Measurements from ENCODE around the gene XPNPEP2. TPM values are rescaled to one million over a fixed set of nuclear protein-coding genes. Genes with fewer than 3 reads are reported as not detected.
"Not testable (repeated sequence)": the region's sequence is repeated elsewhere in the genome, so short reads cannot be mapped to it uniquely, and the experiment has no call there.

Gene XPNPEP2
- total and polyA plus RNA-seq, 4 donors, result 0.26 to 24.8 (median 4.4) TPM

DNA sequence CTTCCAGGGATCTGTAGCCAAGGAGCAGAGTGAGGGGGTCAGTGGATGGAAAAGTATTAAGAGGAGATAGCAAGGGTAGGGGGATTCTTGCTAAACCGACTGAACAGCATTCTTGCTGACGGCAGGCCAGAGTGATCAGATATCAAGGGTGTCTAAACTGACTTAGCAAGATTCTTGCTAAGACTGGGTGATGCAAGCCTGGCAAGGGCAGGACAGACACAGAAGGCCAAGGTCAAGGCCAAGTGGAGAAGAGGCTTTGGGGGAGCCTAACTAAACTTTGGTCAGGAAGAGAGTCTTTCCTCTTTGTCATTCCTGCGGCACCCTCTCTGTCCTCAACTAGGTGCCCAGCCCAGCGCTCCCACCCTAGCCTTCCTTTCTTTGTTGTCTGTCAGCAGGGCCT is 799 bp downstream of the XPNPEP2 start:
- WGBS, 2 donors, result 93 to 97% methylated on average over 4 of the region's 4 CpGs
- Histone ChIP-seq H3K9me3 (ENCODE audit: control insufficient read depth, low read length) (no peaks in the 10 kb centered on the region), H3K36me3 (ENCODE audit: control insufficient read depth in 1 of 2, insufficient read depth in 2 of 2, low read length in 1 of 2) (no peaks in the 10 kb centered on the region), H3K4me1 (ENCODE audit: control insufficient read depth in 1 of 2, insufficient read depth in 2 of 2, low read length in 2 of 2) (no peaks in the 10 kb centered on the region), H3K4me3 (ENCODE audit: low read length in 2 of 2) (no peak overlapping the region), H3K27ac (ENCODE audit: low read depth in 1 of 2, low read length in 2 of 2) (no peak overlapping the region), H3K27me3 (ENCODE audit: control insufficient read depth in 1 of 2, insufficient read depth in 2 of 2, low read length in 1 of 2) (no peaks in the 10 kb centered on the region)
- DNase-seq (no peak), ATAC-seq (ENCODE audit: low FRiP score) (no peak)
- intact Hi-C loops (cut with DNase I), result no loop called here

DNA sequence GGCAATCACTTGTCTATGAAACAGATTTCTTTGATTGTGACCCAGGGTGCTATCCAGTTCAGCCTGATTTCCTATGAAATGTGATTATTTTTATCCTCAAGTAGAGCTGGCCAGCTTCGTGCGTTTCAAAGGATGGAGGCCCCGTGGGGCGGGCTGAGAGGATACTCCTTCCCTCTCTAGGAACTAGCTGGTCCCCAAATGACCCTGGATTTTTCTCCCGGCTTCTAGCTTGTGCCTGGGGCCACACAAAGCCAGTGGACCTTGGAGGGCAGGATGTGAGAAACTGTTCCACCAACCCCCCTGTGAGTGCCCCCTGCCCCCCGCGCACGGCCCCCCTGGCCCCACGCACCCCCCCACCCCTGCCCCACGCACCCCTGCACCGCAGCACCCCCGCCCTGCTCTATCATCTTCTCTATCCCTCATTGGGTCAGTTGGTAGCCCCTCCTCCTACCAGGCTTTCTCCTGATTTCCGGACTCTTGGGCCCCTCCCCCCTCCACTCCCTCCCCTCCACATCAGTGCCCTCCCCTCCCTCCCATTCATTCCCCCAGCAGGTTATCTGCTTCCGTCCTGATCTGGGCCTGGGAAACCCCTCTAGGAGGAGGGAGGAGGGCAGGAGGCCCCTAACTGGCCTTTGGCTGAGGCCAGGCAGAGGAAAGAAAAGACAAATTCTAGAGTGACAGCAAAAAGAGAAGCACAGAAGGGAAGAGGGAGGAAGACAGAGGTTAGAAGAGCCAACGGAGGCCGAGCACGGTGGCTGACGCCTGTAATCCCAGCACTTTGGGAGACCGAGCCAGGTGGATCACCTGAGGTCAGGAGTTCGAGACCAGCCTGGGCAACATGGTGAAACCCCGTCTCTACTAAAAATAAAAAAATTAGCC is 3.3 kb downstream of the XPNPEP2 start:
- H3K9me3 ChIP-seq (ENCODE audit: control insufficient read depth, low read length), result no peaks in the 10 kb centered on the region
- WGBS, 2 donors, result 55 to 61% methylated on average over 16 to 21 of the region's 21 CpGs
- H3K27ac ChIP-seq (ENCODE audit: low read depth in 1 of 2, low read length in 2 of 2), result no peak overlapping the region
- intact Hi-C loops (cut with DNase I), result loop anchor here in 1 of 2 donors (10.0 kb wide), 1 partner anchor 83 kb away; no protein-coding TSS in a partner anchor
- DNase-seq (no peak), ATAC-seq (ENCODE audit: low FRiP score) (no peak)
- H3K4me1 ChIP-seq (ENCODE audit: control insufficient read depth in 1 of 2, insufficient read depth in 2 of 2, low read length in 2 of 2), result no peaks in the 10 kb centered on the region
- H3K4me3 ChIP-seq (ENCODE audit: low read length in 2 of 2), result no peak overlapping the region
- H3K36me3 ChIP-seq (ENCODE audit: control insufficient read depth in 1 of 2, insufficient read depth in 2 of 2, low read length in 1 of 2), result no peaks in the 10 kb centered on the region
- no peaks in the 10 kb centered on the region for H3K27me3 ChIP-seq (ENCODE audit: control insufficient read depth in 1 of 2, insufficient read depth in 2 of 2, low read length in 1 of 2)

GRCh38 chrX:129742759-129743152 is 4.0 kb downstream of the XPNPEP2 start:
- not testable (repeated sequence) for H3K36me3 ChIP-seq (ENCODE audit: control insufficient read depth in 1 of 2, insufficient read depth in 2 of 2, low read length in 1 of 2); H3K27ac ChIP-seq (ENCODE audit: low read depth in 1 of 2, low read length in 2 of 2); H3K4me1 ChIP-seq (ENCODE audit: control insufficient read depth in 1 of 2, insufficient read depth in 2 of 2, low read length in 2 of 2); H3K4me3 ChIP-seq (ENCODE audit: low read length in 2 of 2); DNase-seq; ATAC-seq (ENCODE audit: low FRiP score); H3K27me3 ChIP-seq (ENCODE audit: control insufficient read depth in 1 of 2, insufficient read depth in 2 of 2, low read length in 1 of 2); H3K9me3 ChIP-seq (ENCODE audit: control insufficient read depth, low read length)
- WGBS, 2 donors, result 57 to 75% methylated on average over 6 of the region's 6 CpGs
- intact Hi-C loops (cut with DNase I), result loop anchor here in 1 of 2 donors (10.0 kb wide), 1 partner anchor 82 kb away; no protein-coding TSS in a partner anchor

- DNase-seq (no peak), ATAC-seq (ENCODE audit: low FRiP score) (no peak)
- WGBS, 2 donors, result 81 to 85% methylated on average over 4 of the region's 4 CpGs
- H3K4me3 ChIP-seq (ENCODE audit: low read length in 2 of 2), result no peak overlapping the region
- H3K27me3 ChIP-seq (ENCODE audit: control insufficient read depth in 1 of 2, insufficient read depth in 2 of 2, low read length in 1 of 2), result no peaks in the 10 kb centered on the region
- H3K4me1 ChIP-seq (ENCODE audit: control insufficient read depth in 1 of 2, insufficient read depth in 2 of 2, low read length in 2 of 2), result peaks cover 0 to 1% of the 10 kb centered on the region in 2 donors
- intact Hi-C loops (cut with DNase I), result loop anchor here in 1 of 2 donors (10.0 kb wide), 1 partner anchor 81 kb away; no protein-coding TSS in a partner anchor
- H3K27ac ChIP-seq (ENCODE audit: low read depth in 1 of 2, low read length in 2 of 2), result no peak overlapping the region
- no peaks in the 10 kb centered on the region for H3K9me3 ChIP-seq (ENCODE audit: control insufficient read depth, low read length)
- no peaks in the 10 kb centered on the region for H3K36me3 ChIP-seq (ENCODE audit: control insufficient read depth in 1 of 2, insufficient read depth in 2 of 2, low read length in 1 of 2)
Measured at GRCh38 chrX:129743821-129744220, 5.0 kb downstream of the XPNPEP2 start.

- Histone ChIP-seq H3K9me3 (ENCODE audit: control insufficient read depth, low read length) (no peaks in the 10 kb centered on the region), H3K27me3 (ENCODE audit: control insufficient read depth in 1 of 2, insufficient read depth in 2 of 2, low read length in 1 of 2) (no peaks in the 10 kb centered on the region), H3K4me1 (ENCODE audit: control insufficient read depth in 1 of 2, insufficient read depth in 2 of 2, low read length in 2 of 2) (peaks cover 0 to 1% of the 10 kb centered on the region in 2 donors), H3K4me3 (ENCODE audit: low read length in 2 of 2) (no peak overlapping the region), H3K36me3 (ENCODE audit: control insufficient read depth in 1 of 2, insufficient read depth in 2 of 2, low read length in 1 of 2) (no peaks in the 10 kb centered on the region), H3K27ac (ENCODE audit: low read depth in 1 of 2, low read length in 2 of 2) (no peak overlapping the region)
- DNase-seq (no peak), ATAC-seq (ENCODE audit: low FRiP score) (no peak)
- intact Hi-C loops (cut with DNase I), result loop anchor here in 1 of 2 donors (10.0 kb wide), 1 partner anchor 80 kb away; no protein-coding TSS in a partner anchor
- WGBS, 2 donors, result 77 to 93% methylated on average over 10 of the region's 10 CpGs
Measured at GRCh38 chrX:129744861-129745321, 6.1 kb downstream of the XPNPEP2 start.

DNA sequence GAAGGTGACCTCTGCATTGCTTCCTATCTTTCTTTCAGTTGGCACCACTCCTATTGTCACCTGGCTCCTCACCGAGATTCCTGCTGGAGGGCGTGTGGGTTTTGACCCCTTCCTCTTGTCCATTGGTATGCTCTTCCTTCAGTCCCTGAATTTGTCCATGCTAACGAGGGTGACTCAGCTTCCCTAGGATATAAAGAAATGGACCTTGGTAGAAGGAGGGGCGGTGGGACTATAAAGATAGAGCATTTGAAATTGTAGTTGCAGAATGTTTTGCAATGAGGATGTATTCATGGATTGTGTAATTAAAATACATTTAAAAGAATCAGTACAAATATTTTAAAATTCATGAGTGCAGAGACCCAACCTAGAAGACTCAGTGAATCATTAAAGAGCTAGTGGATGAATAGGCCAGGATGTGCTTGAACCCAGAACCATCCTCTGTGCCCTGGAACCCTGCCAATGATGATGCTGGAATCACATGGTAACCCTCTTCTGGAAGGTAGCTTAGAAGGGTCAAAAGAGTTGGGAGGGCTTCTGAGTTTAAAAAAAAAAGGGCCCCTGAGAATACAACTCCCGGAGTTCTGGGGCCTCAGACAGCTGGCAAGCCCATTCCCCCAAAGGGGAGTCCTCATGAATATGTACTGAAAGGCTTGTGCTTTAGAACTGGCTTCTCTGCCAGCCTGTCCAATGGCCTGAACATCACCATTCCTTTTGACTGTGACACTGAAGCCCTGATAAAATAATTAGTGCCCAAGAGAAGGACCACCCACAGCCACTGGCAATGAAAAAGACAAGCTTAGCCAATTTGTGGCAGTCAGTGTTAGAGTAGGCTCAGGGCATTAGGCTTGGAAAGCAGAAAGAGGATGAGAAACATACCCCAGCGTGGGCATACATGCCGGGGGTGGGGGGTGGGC is 8.0 kb downstream of the XPNPEP2 start:
- H3K27ac ChIP-seq (ENCODE audit: low read depth in 1 of 2, low read length in 2 of 2), result no peak overlapping the region
- ATAC-seq (ENCODE audit: low FRiP score) (no peak), DNase-seq (no peak)
- H3K9me3 ChIP-seq (ENCODE audit: control insufficient read depth, low read length), result no peaks in the 10 kb centered on the region
- intact Hi-C loops (cut with DNase I), result loop anchor here in 1 of 2 donors (10.0 kb wide), 1 partner anchor 78 kb away; no protein-coding TSS in a partner anchor
- H3K4me1 ChIP-seq (ENCODE audit: control insufficient read depth in 1 of 2, insufficient read depth in 2 of 2, low read length in 2 of 2), result peaks cover 0 to 1% of the 10 kb centered on the region in 2 donors
- no peaks in the 10 kb centered on the region for H3K36me3 ChIP-seq (ENCODE audit: control insufficient read depth in 1 of 2, insufficient read depth in 2 of 2, low read length in 1 of 2)
- WGBS, 2 donors, result 78 to 95% methylated on average over 7 of the region's 7 CpGs
- no peak overlapping the region for H3K4me3 ChIP-seq (ENCODE audit: low read length in 2 of 2)
- H3K27me3 ChIP-seq (ENCODE audit: control insufficient read depth in 1 of 2, insufficient read depth in 2 of 2, low read length in 1 of 2), result no peaks in the 10 kb centered on the region

- ATAC-seq (ENCODE audit: low FRiP score) (no peak), DNase-seq (peak in 1 of 2 donors; percentile 13)
Measured at GRCh38 chrX:129747533-129747932, 8.8 kb downstream of the XPNPEP2 start.

DNA sequence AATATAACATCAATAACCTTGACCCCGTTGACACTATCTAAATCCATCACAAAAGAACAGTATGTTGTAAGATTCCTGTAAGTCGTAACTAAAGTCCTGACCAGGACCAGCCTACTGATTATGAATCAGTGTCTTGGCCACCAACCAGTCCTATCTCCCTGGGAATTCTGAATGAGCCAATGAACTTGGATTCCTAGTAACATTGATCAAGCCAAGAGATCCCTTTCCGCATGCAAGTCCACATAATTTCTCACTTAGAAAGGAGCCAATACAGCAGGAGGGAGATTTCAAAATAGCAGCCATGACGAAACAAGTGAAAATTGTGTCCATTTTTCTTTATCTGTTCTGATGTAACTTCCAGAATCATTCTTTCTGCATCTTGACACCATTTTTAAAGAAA is 9.5 kb downstream of the XPNPEP2 start:
- no peak overlapping the region for H3K27ac ChIP-seq (ENCODE audit: low read depth in 1 of 2, low read length in 2 of 2)

More at GRCh38 chrX:129747533-129747932, 8.8 kb downstream of the XPNPEP2 start:
- H3K9me3 ChIP-seq (ENCODE audit: control insufficient read depth, low read length), result no peaks in the 10 kb centered on the region
- no peaks in the 10 kb centered on the region for H3K36me3 ChIP-seq (ENCODE audit: control insufficient read depth in 1 of 2, insufficient read depth in 2 of 2, low read length in 1 of 2)
- H3K27ac ChIP-seq (ENCODE audit: low read depth in 1 of 2, low read length in 2 of 2), result no peak overlapping the region
- no peaks in the 10 kb centered on the region for H3K27me3 ChIP-seq (ENCODE audit: control insufficient read depth in 1 of 2, insufficient read depth in 2 of 2, low read length in 1 of 2)
- 82 to 89% methylated on average over 4 of the region's 4 CpGs for WGBS, 2 donors
- H3K4me3 ChIP-seq (ENCODE audit: low read length in 2 of 2), result no peak overlapping the region
- peaks cover 0 to 1% of the 10 kb centered on the region in 2 donors for H3K4me1 ChIP-seq (ENCODE audit: control insufficient read depth in 1 of 2, insufficient read depth in 2 of 2, low read length in 2 of 2)
- intact Hi-C loops (cut with DNase I), result loop anchor here in 1 of 2 donors (10.0 kb wide), 1 partner anchor 77 kb away; no protein-coding TSS in a partner anchor

More for the DNA sequence above, 9.5 kb downstream of the XPNPEP2 start:
- H3K36me3 ChIP-seq (ENCODE audit: control insufficient read depth in 1 of 2, insufficient read depth in 2 of 2, low read length in 1 of 2), result no peaks in the 10 kb centered on the region
- intact Hi-C loops (cut with DNase I), result loop anchor here in 1 of 2 donors (10.0 kb wide), 1 partner anchor 76 kb away; no protein-coding TSS in a partner anchor
- H3K9me3 ChIP-seq (ENCODE audit: control insufficient read depth, low read length), result no peaks in the 10 kb centered on the region
- DNase-seq (no peak), ATAC-seq (ENCODE audit: low FRiP score) (peak; percentile 80)
- H3K4me3 ChIP-seq (ENCODE audit: low read length in 2 of 2), result no peak overlapping the region
- 36 to 37% methylated on average over 4 of the region's 4 CpGs for WGBS, 2 donors
- no peaks in the 10 kb centered on the region for H3K27me3 ChIP-seq (ENCODE audit: control insufficient read depth in 1 of 2, insufficient read depth in 2 of 2, low read length in 1 of 2)
- peaks cover 0 to 1% of the 10 kb centered on the region in 2 donors for H3K4me1 ChIP-seq (ENCODE audit: control insufficient read depth in 1 of 2, insufficient read depth in 2 of 2, low read length in 2 of 2)
